ENCODE data around the gene CNOT6.

CNOT6 gene

DNA sequence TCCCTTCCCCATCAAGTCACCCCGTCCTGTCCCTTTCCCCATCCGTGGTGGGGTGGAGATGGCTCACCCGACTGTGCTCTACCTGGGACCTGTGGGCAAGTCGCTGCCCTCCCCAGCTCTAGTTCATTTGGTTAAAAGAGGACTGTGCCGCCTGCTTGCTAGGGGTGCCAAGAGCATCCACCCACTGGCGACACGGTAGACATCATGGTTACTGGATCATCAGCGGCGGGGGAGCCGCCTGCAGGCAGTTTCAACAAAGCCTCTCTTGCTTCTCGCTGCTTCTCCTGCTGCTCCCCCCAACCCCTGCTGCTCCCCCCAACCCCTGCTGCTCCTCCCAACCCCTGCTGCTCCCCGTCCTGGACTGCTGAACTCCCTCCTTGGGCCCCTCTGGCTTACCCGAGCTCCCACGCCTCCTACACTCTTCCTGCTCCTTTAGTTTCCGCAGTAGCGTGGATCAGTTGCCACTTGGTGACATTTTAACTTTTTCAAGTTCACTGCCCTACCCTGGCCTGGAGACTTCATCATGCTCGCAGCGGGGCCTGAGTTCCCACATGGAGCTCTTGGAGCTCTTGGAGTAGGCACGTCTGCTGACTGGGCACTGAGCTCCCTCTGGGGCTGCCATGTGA is 119.1 kb downstream of the CNOT6 start:
- DNase-seq (ENCODE audit: low spot score in 2 of 2) (no peak), ATAC-seq (replicated peaks; ENCODE audit: extremely low read depth, poor library complexity, severe bottlenecking) (no peak)
- peaks cover 4% of the 10 kb centered on the region for H3K36me3 Mint-ChIP-seq (ENCODE audit: insufficient read depth)
- no peaks in the 10 kb centered on the region for H3K27me3 Mint-ChIP-seq
- no peak overlapping the region for H3K4me3 Mint-ChIP-seq
- no peak overlapping the region for H3K27ac Mint-ChIP-seq (ENCODE audit: low read depth)
- H3K4me1 Mint-ChIP-seq: no peaks in the 10 kb centered on the region
- no peaks in the 10 kb centered on the region for H3K9me3 Mint-ChIP-seq

DNA sequence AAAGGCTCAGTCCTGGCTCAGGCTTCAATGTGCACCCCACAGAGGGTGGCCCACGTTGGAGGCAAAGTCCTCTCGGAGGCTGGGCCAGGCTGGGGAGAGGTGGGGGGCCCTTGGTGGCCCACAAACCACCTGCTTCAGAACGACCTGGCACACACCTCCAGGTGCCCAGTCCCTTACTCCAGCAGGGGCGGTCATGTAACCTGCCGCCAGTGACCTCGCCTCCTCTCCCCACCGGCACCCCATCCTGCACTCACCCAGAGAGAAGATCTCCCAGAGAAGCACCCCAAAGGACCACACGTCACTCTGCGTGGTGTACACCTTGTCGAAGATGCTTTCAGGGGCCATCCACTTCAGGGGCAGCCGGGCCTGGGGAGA is 119.6 kb downstream of the CNOT6 start:
- Mint-ChIP-seq H3K4me1 (no peaks in the 10 kb centered on the region), H3K27me3 (no peaks in the 10 kb centered on the region)
- no peak for ATAC-seq (replicated peaks; ENCODE audit: extremely low read depth, poor library complexity, severe bottlenecking)

DNA sequence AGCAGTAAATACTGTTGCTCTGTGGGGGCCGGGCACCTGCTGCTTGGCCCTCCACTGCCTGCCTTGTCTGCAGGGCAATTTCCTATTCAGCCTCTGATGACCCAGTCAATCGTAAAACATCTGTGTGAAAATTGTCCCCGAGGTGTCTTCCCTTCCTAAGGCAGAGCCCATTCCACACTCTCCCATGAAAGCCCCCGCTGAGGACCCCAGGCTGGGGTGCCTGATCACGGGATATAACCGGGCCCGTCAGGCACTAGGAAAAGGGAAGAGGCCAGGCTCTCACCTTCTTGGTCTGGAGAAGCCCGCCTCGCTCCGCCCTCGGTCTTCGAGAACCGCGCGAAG is 124.3 kb downstream of the CNOT6 start:
- H3K27me3 Mint-ChIP-seq: no peaks in the 10 kb centered on the region
- no peak for ATAC-seq (replicated peaks; ENCODE audit: extremely low read depth, poor library complexity, severe bottlenecking)
- no peaks in the 10 kb centered on the region for H3K4me1 Mint-ChIP-seq
- peaks cover 5% of the 10 kb centered on the region for H3K36me3 Mint-ChIP-seq (ENCODE audit: insufficient read depth)
- no peak for DNase-seq (ENCODE audit: low spot score in 2 of 2)
- H3K4me3 Mint-ChIP-seq: no peak overlapping the region
- no peaks in the 10 kb centered on the region for H3K9me3 Mint-ChIP-seq
- H3K27ac Mint-ChIP-seq (ENCODE audit: low read depth): peak overlapping the region; percentile 41

More for the DNA sequence above, 119.6 kb downstream of the CNOT6 start:
- Mint-ChIP-seq H3K4me3 (no peak overlapping the region), H3K27ac (ENCODE audit: low read depth) (no peak overlapping the region), H3K36me3 (ENCODE audit: insufficient read depth) (peaks cover 4% of the 10 kb centered on the region), H3K9me3 (no peaks in the 10 kb centered on the region)
- DNase-seq (ENCODE audit: low spot score in 2 of 2): no peak

DNA sequence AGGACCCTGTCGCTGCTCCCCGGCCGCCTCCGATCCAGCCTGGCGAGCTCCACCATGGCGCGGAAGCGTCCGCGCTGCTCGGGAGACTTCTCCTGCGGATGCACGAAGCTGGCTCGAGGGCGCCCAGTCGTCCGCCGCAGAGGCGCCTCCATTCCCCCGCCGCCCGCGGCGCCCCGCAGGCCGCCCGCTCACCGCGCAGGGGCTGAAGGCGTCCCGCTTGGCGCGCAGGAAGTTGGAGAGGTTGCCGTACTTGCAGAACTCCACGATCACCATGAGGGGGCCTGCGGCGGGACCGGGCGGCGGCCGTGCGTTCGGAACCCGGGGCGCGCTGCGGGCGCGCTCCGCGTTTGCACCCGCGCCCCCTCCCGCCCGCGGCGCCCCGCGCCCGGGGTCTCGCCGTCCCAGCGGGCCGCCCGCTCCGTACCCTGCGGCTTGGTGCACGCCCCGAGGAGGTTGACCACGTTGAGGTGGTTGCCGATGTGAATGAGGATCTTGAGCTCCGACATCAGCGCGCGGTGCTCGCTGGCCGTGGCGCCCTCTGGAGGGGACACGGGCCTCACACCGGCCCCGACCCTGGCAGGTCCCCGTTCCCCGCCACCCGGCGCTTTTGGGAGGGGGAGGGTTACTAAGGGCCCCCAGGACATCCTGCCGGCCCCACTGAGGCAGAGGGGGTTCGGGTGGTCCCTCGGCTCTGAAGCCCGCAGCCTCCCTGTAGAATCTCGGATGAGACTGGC is 124.8 kb downstream of the CNOT6 start:
- Mint-ChIP-seq H3K27ac (ENCODE audit: low read depth) (no peak overlapping the region), H3K36me3 (ENCODE audit: insufficient read depth) (peaks cover 5% of the 10 kb centered on the region), H3K4me1 (peaks cover 5% of the 10 kb centered on the region), H3K27me3 (no peaks in the 10 kb centered on the region), H3K9me3 (no peaks in the 10 kb centered on the region), H3K4me3 (peak overlapping the region; percentile 18)
- peak; percentile 58 for ATAC-seq (replicated peaks; ENCODE audit: extremely low read depth, poor library complexity, severe bottlenecking)
- no peak for DNase-seq (ENCODE audit: low spot score in 2 of 2)

DNA sequence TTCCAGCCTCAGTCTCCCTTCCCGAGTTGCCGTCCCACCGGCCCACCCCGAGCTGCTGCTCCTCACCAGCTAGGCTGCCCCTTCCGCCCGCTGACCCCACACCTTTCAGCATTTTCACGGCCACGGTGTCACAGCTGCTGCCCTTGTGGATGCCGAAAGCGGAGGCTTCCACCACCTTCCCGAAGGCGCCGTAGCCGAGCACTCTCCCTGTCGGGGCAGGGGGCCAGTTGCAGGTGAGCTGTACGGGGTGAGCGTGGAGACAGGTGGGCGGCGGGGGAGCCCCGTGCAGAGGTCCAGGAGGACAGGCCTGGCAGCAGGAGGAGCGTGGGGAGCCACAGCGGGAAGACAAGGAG is 125.4 kb downstream of the CNOT6 start:
- H3K9me3 Mint-ChIP-seq: no peaks in the 10 kb centered on the region
- peaks cover 7% of the 10 kb centered on the region for H3K4me1 Mint-ChIP-seq
- DNase-seq (ENCODE audit: low spot score in 2 of 2): no peak
- peaks cover 5% of the 10 kb centered on the region for H3K36me3 Mint-ChIP-seq (ENCODE audit: insufficient read depth)
- H3K27ac Mint-ChIP-seq (ENCODE audit: low read depth): no peak overlapping the region
- H3K27me3 Mint-ChIP-seq: no peaks in the 10 kb centered on the region
- ATAC-seq (replicated peaks; ENCODE audit: extremely low read depth, poor library complexity, severe bottlenecking): no peak
- peak overlapping the region; percentile 18 for H3K4me3 Mint-ChIP-seq

DNA sequence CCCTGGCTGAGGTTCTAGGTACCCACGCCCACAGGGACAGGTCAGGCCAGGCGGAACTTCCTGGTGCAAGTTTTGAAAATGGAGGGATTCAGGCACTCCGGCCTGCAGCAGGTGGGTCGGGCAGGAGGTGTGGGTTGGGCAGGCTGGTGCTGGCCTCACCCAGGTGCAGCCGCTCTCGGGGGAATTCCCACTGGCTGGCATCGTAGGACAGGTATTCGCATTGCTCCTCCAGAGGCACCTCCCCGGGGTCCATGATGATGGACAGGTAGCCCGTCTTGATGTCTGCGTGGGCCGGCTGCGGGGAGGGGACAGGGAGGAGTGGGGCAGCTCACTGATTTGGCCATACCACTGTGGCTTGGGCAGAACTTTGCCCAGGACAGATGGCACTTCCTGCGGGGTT is 125.8 kb downstream of the CNOT6 start:
- peaks cover 5% of the 10 kb centered on the region for H3K36me3 Mint-ChIP-seq (ENCODE audit: insufficient read depth)
- no peaks in the 10 kb centered on the region for H3K9me3 Mint-ChIP-seq
- DNase-seq (ENCODE audit: low spot score in 2 of 2) (no peak), ATAC-seq (replicated peaks; ENCODE audit: extremely low read depth, poor library complexity, severe bottlenecking) (no peak)
- peaks cover 11% of the 10 kb centered on the region for H3K4me1 Mint-ChIP-seq
- no peak overlapping the region for H3K27ac Mint-ChIP-seq (ENCODE audit: low read depth)
- no peak overlapping the region for H3K4me3 Mint-ChIP-seq
- no peaks in the 10 kb centered on the region for H3K27me3 Mint-ChIP-seq

DNA sequence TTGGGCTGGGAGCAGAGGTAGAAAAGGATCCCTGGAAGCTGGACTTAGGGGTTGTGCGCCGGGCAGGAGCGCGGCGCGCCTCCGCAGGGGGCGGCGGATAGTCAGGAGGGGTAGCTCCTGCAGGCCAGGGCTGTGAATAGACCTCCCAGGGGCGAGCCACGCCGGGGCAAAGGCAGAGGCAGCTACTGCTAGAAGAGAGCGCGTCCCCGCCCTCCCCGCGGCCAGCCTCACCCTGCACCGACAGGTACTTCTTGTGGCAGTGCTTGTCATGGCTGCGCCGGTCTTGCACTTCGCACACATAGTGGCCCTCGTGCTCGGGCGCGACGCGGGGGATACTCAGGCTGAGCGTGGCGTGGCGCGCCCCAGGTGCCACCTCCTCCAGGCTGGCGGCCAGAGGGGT is 127.1 kb downstream of the CNOT6 start:
- Mint-ChIP-seq H3K9me3 (no peaks in the 10 kb centered on the region), H3K27ac (ENCODE audit: low read depth) (no peak overlapping the region), H3K4me3 (no peak overlapping the region), H3K36me3 (ENCODE audit: insufficient read depth) (peaks cover 3% of the 10 kb centered on the region), H3K27me3 (no peaks in the 10 kb centered on the region), H3K4me1 (peaks cover 15% of the 10 kb centered on the region)
- DNase-seq (ENCODE audit: low spot score in 2 of 2) (no peak), ATAC-seq (replicated peaks; ENCODE audit: extremely low read depth, poor library complexity, severe bottlenecking) (no peak)

DNA sequence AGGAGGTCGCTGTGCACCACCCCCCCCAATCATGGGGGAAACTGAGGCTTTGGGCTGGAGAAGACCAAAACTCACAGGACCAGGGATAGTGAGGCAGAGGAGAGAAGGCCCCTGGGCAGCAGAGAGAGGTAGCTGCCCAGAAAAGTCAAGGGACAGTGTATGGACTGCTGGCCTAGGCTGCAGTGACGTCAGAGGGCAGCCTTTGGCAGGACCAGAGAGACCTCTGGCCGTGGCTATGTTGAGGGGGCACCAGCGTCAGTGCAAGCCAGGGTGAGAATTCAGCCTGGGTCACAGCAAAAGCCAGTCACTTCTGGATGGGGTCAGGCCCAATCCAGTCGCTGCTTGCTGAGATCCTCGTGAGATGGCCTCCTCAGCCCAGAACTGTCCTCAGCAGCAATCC is 128.7 kb downstream of the CNOT6 start:
- no peak overlapping the region for H3K27ac Mint-ChIP-seq (ENCODE audit: low read depth)
- H3K4me1 Mint-ChIP-seq: peaks cover 15% of the 10 kb centered on the region
- no peaks in the 10 kb centered on the region for H3K27me3 Mint-ChIP-seq
- DNase-seq (ENCODE audit: low spot score in 2 of 2): no peak
- no peaks in the 10 kb centered on the region for H3K9me3 Mint-ChIP-seq
- no peak for ATAC-seq (replicated peaks; ENCODE audit: extremely low read depth, poor library complexity, severe bottlenecking)
- H3K36me3 Mint-ChIP-seq (ENCODE audit: insufficient read depth): peaks cover 3% of the 10 kb centered on the region
- H3K4me3 Mint-ChIP-seq: no peak overlapping the region

DNA sequence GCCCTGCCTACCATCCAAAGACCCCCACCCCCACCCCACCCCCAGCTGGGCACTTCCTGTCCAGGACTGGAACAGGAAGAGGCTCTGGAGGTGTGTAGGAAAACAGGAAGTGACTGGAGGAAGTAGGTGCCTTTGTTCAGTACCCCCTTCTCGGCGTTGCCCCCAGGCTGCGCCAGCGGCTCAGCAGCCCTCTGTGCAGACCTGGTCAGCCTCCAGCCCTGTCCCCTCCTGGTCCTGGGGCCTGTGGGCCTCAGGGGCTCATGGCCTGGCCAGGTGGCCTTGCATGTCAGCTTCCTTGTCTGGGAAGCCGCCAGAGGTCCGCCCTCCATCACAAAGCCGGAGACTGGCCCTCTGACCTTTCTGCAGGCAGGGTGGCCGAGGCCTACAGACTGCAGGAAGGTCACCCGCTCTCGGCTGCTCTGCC is 129.2 kb downstream of the CNOT6 start:
- Mint-ChIP-seq H3K4me3 (no peak overlapping the region), H3K27me3 (no peaks in the 10 kb centered on the region), H3K36me3 (ENCODE audit: insufficient read depth) (peaks cover 3% of the 10 kb centered on the region), H3K27ac (ENCODE audit: low read depth) (no peak overlapping the region), H3K4me1 (peaks cover 15% of the 10 kb centered on the region), H3K9me3 (no peaks in the 10 kb centered on the region)
- DNase-seq (ENCODE audit: low spot score in 2 of 2): no peak
- ATAC-seq (replicated peaks; ENCODE audit: extremely low read depth, poor library complexity, severe bottlenecking): no peak

DNA sequence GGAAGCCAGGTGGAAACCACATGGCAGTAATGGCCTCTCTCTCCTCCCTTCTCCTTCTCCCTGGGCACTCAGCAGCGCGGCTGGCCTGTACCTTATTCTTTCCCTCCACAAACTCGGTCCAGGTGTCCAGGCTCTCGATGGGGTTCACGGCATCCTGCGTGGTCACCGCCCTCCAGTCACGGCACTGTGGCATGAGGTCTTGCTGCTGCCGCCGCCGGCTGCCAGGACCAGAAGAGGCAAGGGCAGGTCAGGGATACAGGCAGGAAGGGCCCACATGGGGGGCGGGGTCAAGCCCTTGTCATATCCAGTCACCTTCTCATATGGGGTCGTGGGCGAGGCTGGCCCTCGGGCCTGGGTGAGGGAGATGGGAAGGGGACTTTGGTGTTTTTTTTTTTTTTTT is 129.7 kb downstream of the CNOT6 start:
- H3K27ac Mint-ChIP-seq (ENCODE audit: low read depth): no peak overlapping the region
- no peaks in the 10 kb centered on the region for H3K27me3 Mint-ChIP-seq
- no peaks in the 10 kb centered on the region for H3K9me3 Mint-ChIP-seq
- peaks cover 15% of the 10 kb centered on the region for H3K4me1 Mint-ChIP-seq
- H3K4me3 Mint-ChIP-seq: no peak overlapping the region
- DNase-seq (ENCODE audit: low spot score in 2 of 2) (no peak), ATAC-seq (replicated peaks; ENCODE audit: extremely low read depth, poor library complexity, severe bottlenecking) (no peak)
- peaks cover 3% of the 10 kb centered on the region for H3K36me3 Mint-ChIP-seq (ENCODE audit: insufficient read depth)

DNA sequence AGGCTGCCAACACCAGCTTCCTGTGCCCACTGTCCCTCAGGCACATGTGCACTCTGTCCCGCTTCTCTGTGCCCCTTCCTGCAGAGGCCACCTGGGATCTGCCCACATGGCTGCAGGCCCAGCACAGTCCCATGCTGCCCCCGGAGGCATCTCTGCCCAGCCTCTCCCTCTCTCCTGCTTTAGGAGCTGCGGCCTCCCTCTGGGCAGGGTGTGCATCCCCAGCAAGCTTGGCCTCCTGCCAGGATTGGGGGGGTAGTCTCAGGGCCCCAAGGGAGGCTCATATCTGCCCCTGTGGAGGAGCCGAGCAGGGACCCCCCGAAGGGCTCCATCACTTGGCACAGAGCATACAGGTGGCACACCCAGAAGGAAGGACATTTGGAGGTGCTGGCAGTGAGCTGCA is 130.4 kb downstream of the CNOT6 start:
- Mint-ChIP-seq H3K9me3 (no peaks in the 10 kb centered on the region), H3K36me3 (ENCODE audit: insufficient read depth) (peaks cover 2% of the 10 kb centered on the region), H3K4me3 (no peak overlapping the region), H3K4me1 (peaks cover 15% of the 10 kb centered on the region), H3K27me3 (no peaks in the 10 kb centered on the region), H3K27ac (ENCODE audit: low read depth) (no peak overlapping the region)
- no peak for ATAC-seq (replicated peaks; ENCODE audit: extremely low read depth, poor library complexity, severe bottlenecking)
- no peak for DNase-seq (ENCODE audit: low spot score in 2 of 2)

DNA sequence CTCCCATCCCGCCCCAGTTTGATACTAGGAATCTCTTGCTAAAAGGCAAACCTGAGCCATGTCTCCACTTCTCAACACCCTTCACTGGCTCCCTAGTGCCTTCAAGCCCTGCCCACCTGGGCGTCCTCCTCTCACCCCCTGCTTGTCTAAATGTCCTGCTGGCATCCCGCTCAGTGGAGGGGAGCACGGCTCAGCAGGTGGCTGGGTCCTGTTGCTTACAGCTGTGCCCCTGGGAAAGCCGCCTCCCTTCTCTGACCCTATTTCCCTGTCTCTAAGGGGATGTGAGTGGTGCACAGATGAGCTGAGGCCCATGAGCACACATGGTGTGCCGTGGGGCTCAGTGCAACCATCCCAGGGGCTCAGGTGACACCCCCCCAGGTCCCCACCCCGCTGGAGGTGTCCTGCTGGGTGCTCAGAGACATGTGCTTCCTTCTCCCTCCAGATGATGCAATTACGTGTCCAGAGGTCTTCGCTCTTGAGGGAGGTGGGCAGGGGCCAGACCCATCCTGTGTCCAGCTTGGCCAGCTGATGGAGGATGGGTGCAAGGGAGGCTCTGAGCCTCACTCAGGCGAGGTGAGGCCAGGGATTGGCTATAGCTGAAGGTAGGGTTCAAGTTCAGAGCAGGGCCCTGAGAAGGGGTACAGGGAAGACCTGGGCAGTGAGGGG is 131.1 kb downstream of the CNOT6 start:
- H3K36me3 Mint-ChIP-seq (ENCODE audit: insufficient read depth): peaks cover 3% of the 10 kb centered on the region
- H3K27me3 Mint-ChIP-seq: no peaks in the 10 kb centered on the region

More for the DNA sequence above, 131.1 kb downstream of the CNOT6 start:
- Mint-ChIP-seq H3K4me1 (peaks cover 15% of the 10 kb centered on the region), H3K4me3 (no peak overlapping the region), H3K27ac (ENCODE audit: low read depth) (peak overlapping the region; percentile 75), H3K9me3 (no peaks in the 10 kb centered on the region)
- no peak for ATAC-seq (replicated peaks; ENCODE audit: extremely low read depth, poor library complexity, severe bottlenecking)
- DNase-seq (ENCODE audit: low spot score in 2 of 2): no peak

Measured in central memory CD8-positive, alpha-beta T cell (primary cell).